Measurements from ENCODE around the gene TMEM214. TPM values are rescaled to one million over a fixed set of nuclear protein-coding genes. Genes with fewer than 3 reads are reported as not detected.

TMEM214 gene
- polyA plus RNA-seq, 1 donor (not counting 4 experiments of a cell fraction or from before 2014, with no cell fraction given), result 38.0 TPM

GRCh38 chr2:27013738-27014137 is 19.0 kb upstream of the TMEM214 start:
- Histone ChIP-seq H3K4me1 (ENCODE audit: control insufficient read depth, extremely low read depth, insufficient read depth, low read length) (peaks cover 11% of the 10 kb centered on the region), H3K27ac (ENCODE audit: control insufficient read depth, insufficient read depth, low read length) (no peak overlapping the region)

GRCh38 chr2:27014771-27015433 is 17.9 kb upstream of the TMEM214 start:
- no peak for TF ChIP-seq EZH2 (IDR thresholded peaks at IDR 0.05; ENCODE audit: low read length)
- TF ChIP-seq CTCF (optimal IDR thresholded peaks at IDR 0.05 in 1 of 3, IDR thresholded peaks at IDR 0.05 in 1 of 3, conservative IDR thresholded peaks at IDR 0.05 in 1 of 3; ENCODE audit: extremely low read depth in 1 of 3, insufficient read depth in 2 of 3, low read length in 3 of 3), result no peak
- Histone ChIP-seq H3K9ac (ENCODE audit: control insufficient read depth, extremely low read depth, insufficient read depth, low read length) (no peak overlapping the region), H3K4me2 (ENCODE audit: control insufficient read depth, extremely low read depth, insufficient read depth, low read depth, low read length) (no peak overlapping the region), H3K36me3 (ENCODE audit: control insufficient read depth in 2 of 2, extremely low read depth in 1 of 2, insufficient read depth in 2 of 2, low read length in 2 of 2) (no peaks in the 10 kb centered on the region), H3K9me1 (ENCODE audit: control insufficient read depth, extremely low read depth, insufficient read depth, low read length) (no peaks in the 10 kb centered on the region), H3K4me3 (ENCODE audit: control insufficient read depth in 2 of 3, extremely low read depth in 1 of 3, insufficient read depth in 2 of 3, low read depth in 1 of 3, low read length in 3 of 3) (no peak overlapping the region), H4K20me1 (ENCODE audit: control insufficient read depth, extremely low read depth, insufficient read depth, low read length) (no peaks in the 10 kb centered on the region), H3K9me3 (ENCODE audit: control insufficient read depth, low read depth, low read length) (no peaks in the 10 kb centered on the region), H2AFZ (ENCODE audit: control insufficient read depth, low read length) (no peak overlapping the region), H3K4me1 (ENCODE audit: control insufficient read depth, extremely low read depth, insufficient read depth, low read length) (peaks cover 11% of the 10 kb centered on the region), H3K79me2 (ENCODE audit: control insufficient read depth, insufficient read depth, low read length) (no peaks in the 10 kb centered on the region), H3K27ac (ENCODE audit: control insufficient read depth, insufficient read depth, low read length) (no peak overlapping the region), H3K27me3 (ENCODE audit: control insufficient read depth, extremely low read depth, insufficient read depth, low read length) (no peaks in the 10 kb centered on the region)
- DNase-seq (ENCODE audit: low read depth, low spot score), result no peak
- dilution Hi-C loops (cut with MboI; ENCODE audit: extremely low pct_ligation_motif_present, low sequenced_read_pairs), result no loop called here
- FAIRE-seq, result no peak

More at GRCh38 chr2:27013738-27014137, 19.0 kb upstream of the TMEM214 start:
- dilution Hi-C loops (cut with MboI; ENCODE audit: extremely low pct_ligation_motif_present, low sequenced_read_pairs), result no loop called here
- H3K9me3 ChIP-seq (ENCODE audit: control insufficient read depth, low read depth, low read length), result no peaks in the 10 kb centered on the region
- no peak overlapping the region for H3K4me3 ChIP-seq (ENCODE audit: control insufficient read depth in 2 of 3, extremely low read depth in 1 of 3, insufficient read depth in 2 of 3, low read depth in 1 of 3, low read length in 3 of 3)
- no peaks in the 10 kb centered on the region for H3K36me3 ChIP-seq (ENCODE audit: control insufficient read depth in 2 of 2, extremely low read depth in 1 of 2, insufficient read depth in 2 of 2, low read length in 2 of 2)
- no peaks in the 10 kb centered on the region for H4K20me1 ChIP-seq (ENCODE audit: control insufficient read depth, extremely low read depth, insufficient read depth, low read length)
- H2AFZ ChIP-seq (ENCODE audit: control insufficient read depth, low read length), result no peak overlapping the region
- no peak overlapping the region for H3K4me2 ChIP-seq (ENCODE audit: control insufficient read depth, extremely low read depth, insufficient read depth, low read depth, low read length)
- H3K27me3 ChIP-seq (ENCODE audit: control insufficient read depth, extremely low read depth, insufficient read depth, low read length), result no peaks in the 10 kb centered on the region
- DNase-seq (ENCODE audit: low read depth, low spot score) (no peak), FAIRE-seq (no peak)
- no peaks in the 10 kb centered on the region for H3K79me2 ChIP-seq (ENCODE audit: control insufficient read depth, insufficient read depth, low read length)
- no peak overlapping the region for H3K9ac ChIP-seq (ENCODE audit: control insufficient read depth, extremely low read depth, insufficient read depth, low read length)
- no peaks in the 10 kb centered on the region for H3K9me1 ChIP-seq (ENCODE audit: control insufficient read depth, extremely low read depth, insufficient read depth, low read length)
- no peak for TF ChIP-seq EZH2 (IDR thresholded peaks at IDR 0.05; ENCODE audit: low read length)
- no peak for TF ChIP-seq CTCF (optimal IDR thresholded peaks at IDR 0.05 in 1 of 3, IDR thresholded peaks at IDR 0.05 in 1 of 3, conservative IDR thresholded peaks at IDR 0.05 in 1 of 3; ENCODE audit: extremely low read depth in 1 of 3, insufficient read depth in 2 of 3, low read length in 3 of 3)
